GM23338 (cell line): ENCODE results near the gene RECQL5. TPM values are rescaled to one million over a fixed set of nuclear protein-coding genes. Genes with fewer than 3 reads are reported as not detected.

Experiments
- ATAC-seq: fragments of 200-7000 bp; cut with Tn5 transposase; 3 replicates; pipeline ENCODE4 v1.9.1; 2020
- DNase-seq: peaks from one replicate; pipeline ENCODE4 v3.0.0-alpha.2; 2015; ENCODE audit warnings: low spot score
- H2AFZ ChIP-seq: fragments of 200-600 bp; sonication (generic); 2 replicates; pipeline ENCODE4 v1.8.0; 2016; ENCODE audit warnings: antibody characterized with exemption, mild to moderate bottlenecking, moderate library complexity
- H3F3A ChIP-seq: fragments of 200-600 bp; sonication (generic); replicated peaks from 2 replicates; pipeline ENCODE4 v1.8.0; 2017; ENCODE audit warnings: antibody characterized with exemption, mixed run types, low read depth
- H3K27ac ChIP-seq: fragments of 200-600 bp; sonication (generic); 2 replicates; pipeline ENCODE4 v1.6.1; 2016; ENCODE audit warnings: low read depth
- H3K27me3 ChIP-seq: fragments of 200-600 bp; sonication (generic); 2 replicates; pipeline ENCODE4 v1.8.0; 2016; ENCODE audit warnings: mild to moderate bottlenecking, mixed run types, moderate library complexity; ENCODE audit not compliant: insufficient read depth
- H3K36me3 ChIP-seq: fragments of 200-600 bp; sonication (generic); 2 replicates; pipeline ENCODE4 v1.8.0; 2016; ENCODE audit warnings: mild to moderate bottlenecking; ENCODE audit not compliant: insufficient read depth
- H3K4me1 ChIP-seq: fragments of 200-600 bp; sonication (generic); 2 replicates; pipeline ENCODE4 v1.8.0; 2016; ENCODE audit warnings: mild to moderate bottlenecking, moderate library complexity; ENCODE audit not compliant: insufficient read depth
- H3K4me2 ChIP-seq: fragments of 200-600 bp; sonication (generic); 2 replicates; pipeline ENCODE4 v1.7.1; 2017; ENCODE audit warnings: mixed run types
- H3K4me3 ChIP-seq: fragments of 200-600 bp; sonication (generic); 2 replicates; pipeline ENCODE4 v1.6.1; 2016; ENCODE audit warnings: mixed run types
- H3K79me2 ChIP-seq: fragments of 200-600 bp; sonication (generic); replicated peaks from 2 replicates; pipeline ENCODE4 v1.8.0; 2017; ENCODE audit warnings: mild to moderate bottlenecking; ENCODE audit not compliant: insufficient read depth
- H3K9me2 ChIP-seq: fragments of 200-600 bp; sonication (generic); 2 replicates; pipeline ENCODE4 v1.8.0; 2017; ENCODE audit not compliant: insufficient read depth
- H4K20me1 ChIP-seq: fragments of 200-600 bp; sonication (generic); replicated peaks from 2 replicates; pipeline ENCODE4 v1.8.0; 2017; ENCODE audit warnings: mild to moderate bottlenecking; ENCODE audit not compliant: insufficient read depth
- H3K27ac Mint-ChIP-seq: 2 replicates; pipeline ENCODE4 v1.8.0; 2020; ENCODE audit warnings: inconsistent platforms, mild to moderate bottlenecking, moderate library complexity, mixed read lengths
- H3K27me3 Mint-ChIP-seq: 3 replicates; pipeline ENCODE4 v1.8.0; 2022; ENCODE audit warnings: low read depth, mild to moderate bottlenecking, moderate library complexity, mixed read lengths, inconsistent platforms; ENCODE audit not compliant: insufficient read depth, poor library complexity
- H3K36me3 Mint-ChIP-seq: 3 replicates; pipeline ENCODE4 v1.8.0; 2021; ENCODE audit warnings: low read depth, mild to moderate bottlenecking, inconsistent platforms, moderate library complexity, mixed read lengths
- H3K4me1 Mint-ChIP-seq: 3 replicates; pipeline ENCODE4 v1.8.0; 2020; ENCODE audit warnings: mild to moderate bottlenecking, inconsistent platforms, mixed read lengths
- H3K4me3 Mint-ChIP-seq: 3 replicates; pipeline ENCODE4 v1.8.0; 2021; ENCODE audit warnings: moderate library complexity, mild to moderate bottlenecking, inconsistent platforms, mixed read lengths
- H3K9me3 Mint-ChIP-seq: 3 replicates; pipeline ENCODE4 v1.8.0; 2020; ENCODE audit warnings: moderate library complexity, mild to moderate bottlenecking, inconsistent platforms, mixed read lengths
- CREB1 ChIP-seq: fragments of 250-450 bp; sonication (Bioruptor Pico); IDR thresholded peaks from 2 replicates; pipeline ENCODE4 v1.5.0; 2020; ENCODE audit warnings: low read depth, mild to moderate bottlenecking, moderate library complexity
- CTCF ChIP-seq, 2 experiments: fragments of 200-600 bp in 1 of 2; sonication (generic) in 1 of 2; conservative IDR thresholded peaks; 2 replicates each; pipeline versions ENCODE4 v1.5.1 to v1.6.1; 2016 to 2017; ENCODE audit warnings: antibody characterized with exemption in 2 of 2, low read depth in 2 of 2, mild to moderate bottlenecking in 2 of 2, moderate library complexity in 1 of 2
- EZH2 ChIP-seq: fragments of 200-600 bp; sonication (generic); IDR thresholded peaks from one replicate; pipeline ENCODE4 v1.8.0; 2017; ENCODE audit warnings: antibody characterized with exemption, mild to moderate bottlenecking, low read depth; ENCODE audit not compliant: unreplicated experiment
- EZH2phosphoT487 ChIP-seq: fragments of 200-600 bp; sonication (generic); IDR thresholded peaks from one replicate; pipeline ENCODE4 v1.8.1; 2018; ENCODE audit warnings: antibody characterized with exemption; ENCODE audit not compliant: unreplicated experiment
- JUNB ChIP-seq: IDR thresholded peaks from one replicate; pipeline ENCODE4 v1.6.1; 2016; ENCODE audit warnings: antibody characterized with exemption; ENCODE audit not compliant: unreplicated experiment
- NANOG ChIP-seq: IDR thresholded peaks from 2 replicates; pipeline ENCODE4 v1.6.1; 2016; ENCODE audit warnings: antibody characterized with exemption, borderline replicate concordance
- POLR2AphosphoS5 ChIP-seq: IDR thresholded peaks from 2 replicates; pipeline ENCODE4 v1.6.1; 2016; ENCODE audit warnings: antibody characterized with exemption, low read depth
- ZNF114 ChIP-seq: fragments of 250-450 bp; sonication (Bioruptor Pico); IDR thresholded peaks from 2 replicates; pipeline ENCODE4 v1.5.0; 2020; ENCODE audit warnings: mild to moderate bottlenecking, moderate library complexity
- ZNF331 ChIP-seq: fragments of 250-450 bp; sonication (Bioruptor Pico); IDR thresholded peaks from 2 replicates; pipeline ENCODE4 v1.5.0; 2020; ENCODE audit warnings: low read depth, mild to moderate bottlenecking, moderate library complexity
- polyA plus RNA-seq: library from polyadenylated mRNA; unstranded; fragments of >200 nt; fragmentation: Nextera tagmentation; extraction: Ambion mirVana; gene quantifications from 2 replicates; pipeline ENCODE4 v1.2.1, GENCODE V29; 2016
- total RNA-seq: library from RNA; depleted of rRNA; stranded (reverse); fragments of >200 nt; shearing (Covaris generic); gene quantifications from 2 replicates; pipeline ENCODE4 v1.2.3, GENCODE V29; 2014
- TF ChIP-seq, protein P1 (sequence below): IDR thresholded peaks from one replicate; pipeline ENCODE4 v1.6.1; 2018; ENCODE audit warnings: antibody characterized with exemption; ENCODE audit not compliant: unreplicated experiment
- TF ChIP-seq, protein P2 (sequence below): IDR thresholded peaks from 2 replicates; pipeline ENCODE4 v1.6.1; 2016; ENCODE audit warnings: antibody characterized with exemption

Gene RECQL5
- total and polyA plus RNA-seq, 2 experiments from 2014 or later = 20.0 to 23.3 TPM

- H3K9me3 Mint-ChIP-seq = no peaks in the 10 kb centered on the region
- H3K4me2 ChIP-seq = no peak overlapping the region
- no peak overlapping the region for H3K27ac Mint-ChIP-seq
Observed at GRCh38 chr17:75647921-75648320, 19.0 kb downstream of the RECQL5 start.

DNA sequence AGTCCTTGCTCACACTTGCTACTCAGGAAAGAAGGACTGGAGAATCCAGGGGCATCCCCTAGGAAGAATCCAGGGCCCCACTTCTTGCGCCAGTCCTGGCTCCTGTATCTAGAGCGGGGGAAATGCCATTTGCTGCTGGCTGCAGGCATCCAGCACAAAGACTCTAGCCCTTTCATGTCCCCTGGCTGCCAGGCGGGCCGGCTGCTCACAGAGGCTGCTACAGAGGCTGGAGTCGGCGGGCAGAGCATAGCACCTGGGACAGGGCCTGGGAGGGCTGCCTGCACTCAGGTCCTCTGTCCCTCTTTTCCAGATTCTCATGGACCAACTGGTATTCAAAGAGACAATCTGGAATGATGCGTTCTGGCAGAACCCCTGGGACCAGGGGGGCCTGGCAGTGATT lies 19.9 kb downstream of the RECQL5 start:
- Histone ChIP-seq H4K20me1 (no peaks in the 10 kb centered on the region; the same call in 1 of the 2 replicates), H3K4me3 (no peak overlapping the region), H3K4me2 (no peak overlapping the region), H3K4me1 (peaks cover 16% of the 10 kb centered on the region), H2AFZ (no peak overlapping the region), H3K9me2 (0 out of 2 replicates have a peak, but pooled peaks cover 3% of the 10 kb centered on the region), H3F3A (no peaks in the 10 kb centered on the region), H3K27me3 (no peaks in the 10 kb centered on the region), H3K79me2 (no peaks in the 10 kb centered on the region), H3K27ac (no peak overlapping the region), H3K36me3 (no peaks in the 10 kb centered on the region; the same call in 1 of the 2 replicates)
- H3K27ac Mint-ChIP-seq = no peak overlapping the region
- no peak for ATAC-seq
- peaks cover 4% of the 10 kb centered on the region for H3K27me3 Mint-ChIP-seq
- no peaks in the 10 kb centered on the region for H3K9me3 Mint-ChIP-seq
- peaks cover 17% of the 10 kb centered on the region for H3K4me1 Mint-ChIP-seq
- H3K36me3 Mint-ChIP-seq = peaks cover 31% of the 10 kb centered on the region
- H3K4me3 Mint-ChIP-seq = no peak overlapping the region
- no peak for DNase-seq
- TF ChIP-seq NANOG = no peak
- TF ChIP-seq, protein P1, sequence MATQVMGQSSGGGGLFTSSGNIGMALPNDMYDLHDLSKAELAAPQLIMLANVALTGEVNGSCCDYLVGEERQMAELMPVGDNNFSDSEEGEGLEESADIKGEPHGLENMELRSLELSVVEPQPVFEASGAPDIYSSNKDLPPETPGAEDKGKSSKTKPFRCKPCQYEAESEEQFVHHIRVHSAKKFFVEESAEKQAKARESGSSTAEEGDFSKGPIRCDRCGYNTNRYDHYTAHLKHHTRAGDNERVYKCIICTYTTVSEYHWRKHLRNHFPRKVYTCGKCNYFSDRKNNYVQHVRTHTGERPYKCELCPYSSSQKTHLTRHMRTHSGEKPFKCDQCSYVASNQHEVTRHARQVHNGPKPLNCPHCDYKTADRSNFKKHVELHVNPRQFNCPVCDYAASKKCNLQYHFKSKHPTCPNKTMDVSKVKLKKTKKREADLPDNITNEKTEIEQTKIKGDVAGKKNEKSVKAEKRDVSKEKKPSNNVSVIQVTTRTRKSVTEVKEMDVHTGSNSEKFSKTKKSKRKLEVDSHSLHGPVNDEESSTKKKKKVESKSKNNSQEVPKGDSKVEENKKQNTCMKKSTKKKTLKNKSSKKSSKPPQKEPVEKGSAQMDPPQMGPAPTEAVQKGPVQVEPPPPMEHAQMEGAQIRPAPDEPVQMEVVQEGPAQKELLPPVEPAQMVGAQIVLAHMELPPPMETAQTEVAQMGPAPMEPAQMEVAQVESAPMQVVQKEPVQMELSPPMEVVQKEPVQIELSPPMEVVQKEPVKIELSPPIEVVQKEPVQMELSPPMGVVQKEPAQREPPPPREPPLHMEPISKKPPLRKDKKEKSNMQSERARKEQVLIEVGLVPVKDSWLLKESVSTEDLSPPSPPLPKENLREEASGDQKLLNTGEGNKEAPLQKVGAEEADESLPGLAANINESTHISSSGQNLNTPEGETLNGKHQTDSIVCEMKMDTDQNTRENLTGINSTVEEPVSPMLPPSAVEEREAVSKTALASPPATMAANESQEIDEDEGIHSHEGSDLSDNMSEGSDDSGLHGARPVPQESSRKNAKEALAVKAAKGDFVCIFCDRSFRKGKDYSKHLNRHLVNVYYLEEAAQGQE = no peak
- TF ChIP-seq, protein P2, sequence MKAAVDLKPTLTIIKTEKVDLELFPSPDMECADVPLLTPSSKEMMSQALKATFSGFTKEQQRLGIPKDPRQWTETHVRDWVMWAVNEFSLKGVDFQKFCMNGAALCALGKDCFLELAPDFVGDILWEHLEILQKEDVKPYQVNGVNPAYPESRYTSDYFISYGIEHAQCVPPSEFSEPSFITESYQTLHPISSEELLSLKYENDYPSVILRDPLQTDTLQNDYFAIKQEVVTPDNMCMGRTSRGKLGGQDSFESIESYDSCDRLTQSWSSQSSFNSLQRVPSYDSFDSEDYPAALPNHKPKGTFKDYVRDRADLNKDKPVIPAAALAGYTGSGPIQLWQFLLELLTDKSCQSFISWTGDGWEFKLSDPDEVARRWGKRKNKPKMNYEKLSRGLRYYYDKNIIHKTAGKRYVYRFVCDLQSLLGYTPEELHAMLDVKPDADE = no peak
- no peak for TF ChIP-seq POLR2AphosphoS5
- TF ChIP-seq EZH2phosphoT487 = no peak
- no peak for TF ChIP-seq ZNF114 (CRISPR knock-in tag)
- TF ChIP-seq CTCF (conservative IDR thresholded peaks at IDR 0.05; ENCODE audit: low read depth in 2 of 2) = no peak
- no peak for TF ChIP-seq JUNB
- TF ChIP-seq EZH2 = no peak

More at GRCh38 chr17:75647921-75648320, 19.0 kb downstream of the RECQL5 start:
- Mint-ChIP-seq H3K27me3 (peaks cover 3% of the 10 kb centered on the region), H3K4me1 (peaks cover 9% of the 10 kb centered on the region), H3K36me3 (peaks cover 34% of the 10 kb centered on the region), H3K4me3 (no peak overlapping the region; the same call in 2 of the 3 replicates)
- H3K36me3 ChIP-seq = no peaks in the 10 kb centered on the region; the same call in 1 of the 2 replicates
- no peak overlapping the region for H2AFZ ChIP-seq
- no peak overlapping the region for H3K27ac ChIP-seq
- DNase-seq = no peak
- H3F3A ChIP-seq = no peaks in the 10 kb centered on the region
- no peaks in the 10 kb centered on the region for H3K79me2 ChIP-seq
- no peak overlapping the region for H3K4me3 ChIP-seq
- H3K27me3 ChIP-seq = no peaks in the 10 kb centered on the region
- H3K9me2 ChIP-seq = no peaks in the 10 kb centered on the region
- H3K4me1 ChIP-seq = peaks cover 9% of the 10 kb centered on the region
- H4K20me1 ChIP-seq = no peaks in the 10 kb centered on the region
- no peak for ATAC-seq
- TF ChIP-seq ZNF331 (CRISPR knock-in tag) (no peak), POLR2AphosphoS5 (no peak), ZNF114 (CRISPR knock-in tag) (no peak), CREB1 (CRISPR knock-in tag) (no peak), EZH2 (no peak), CTCF (conservative IDR thresholded peaks at IDR 0.05; ENCODE audit: low read depth in 2 of 2) (no peak)
- TF ChIP-seq, protein P2 = no peak
